ENCODE results near the gene DLG1.

GRCh38 chr3:197050511-197050910 lies 247.9 kb downstream of the DLG1 start:
- TF ChIP-seq POLR2A (IDR thresholded peaks at IDR 0.05; ENCODE audit: low read length) (no peak), GATA1 (IDR thresholded peaks at IDR 0.05; ENCODE audit: low read depth, low read length) (no peak)
